IMR-90 (cell line): ENCODE measurements around the gene ACOXL. TPM values are rescaled to one million over a fixed set of nuclear protein-coding genes. Genes with fewer than 3 reads are reported as not detected.

ENCODE experiments used
- ATAC-seq: fragments of 200-7000 bp; cut with Tn5 transposase; 2 replicates; pipeline ENCODE4 v1.9.1; 2020; ENCODE audit warnings: low read depth, mild to moderate bottlenecking, moderate library complexity
- BruUV-seq: library from RNA; stranded (reverse); fragments of 400-500 nt; replicated peaks from 2 replicates; lab custom pipeline; 2021; lab: Mats Ljungman, UMichigan
- CTCF ChIA-PET: fragments of 300-600 bp; formaldehyde crosslinking; extraction: SDS; loops from one replicate; lab custom pipeline; 2021; ENCODE audit warnings: antibody characterized with exemption; lab: Yijun Ruan, JAX
- POLR2A ChIA-PET: fragments of 300-600 bp; sonication (Branson Sonifier 250); formaldehyde crosslinking; loops from one replicate; lab custom pipeline; 2022; ENCODE audit warnings: antibody characterized with exemption; ENCODE audit not compliant: unreplicated experiment; lab: Charles Lee
- DNase-seq: peaks from one replicate; pipeline ENCODE4 v3.0.0; 2013
- H2AFZ ChIP-seq: replicated peaks from 2 replicates; pipeline ENCODE3; 2013; ENCODE audit warnings: low read length, mild to moderate bottlenecking; ENCODE audit not compliant: poor library complexity
- H2AK5ac ChIP-seq: 2 replicates; pipeline ENCODE4 v1.6.1; 2013; ENCODE audit warnings: low read depth, low read length, inconsistent platforms
- H2AK9ac ChIP-seq: replicated peaks from 2 replicates; pipeline ENCODE3; 2013; ENCODE audit warnings: mild to moderate bottlenecking, low read depth, low read length, moderate library complexity; ENCODE audit not compliant: poor library complexity
- H2BK120ac ChIP-seq: 2 replicates; pipeline ENCODE4 v1.6.1; 2013; ENCODE audit warnings: low read depth, low read length, inconsistent platforms
- H2BK15ac ChIP-seq: 3 replicates; pipeline ENCODE4 v1.6.1; 2013; ENCODE audit warnings: low read depth, low read length, inconsistent platforms
- H2BK20ac ChIP-seq: 2 replicates; pipeline ENCODE4 v1.6.1; 2013; ENCODE audit warnings: low read depth, mild to moderate bottlenecking, inconsistent platforms, low read length, moderate library complexity
- H2BK5ac ChIP-seq: 2 replicates; pipeline ENCODE4 v1.6.1; 2013; ENCODE audit warnings: mild to moderate bottlenecking, low read depth, low read length, inconsistent platforms; ENCODE audit not compliant: poor library complexity, severe bottlenecking
- H3K14ac ChIP-seq: replicated peaks from 2 replicates; pipeline ENCODE4 v1.6.1; 2013; ENCODE audit warnings: low read depth, low read length, inconsistent platforms
- H3K18ac ChIP-seq: 2 replicates; pipeline ENCODE4 v1.6.1; 2013; ENCODE audit warnings: low read depth, low read length, control low read depth
- H3K23ac ChIP-seq: 2 replicates; pipeline ENCODE4 v1.6.1; 2013; ENCODE audit warnings: low read depth, low read length, inconsistent platforms
- H3K27ac ChIP-seq: 2 replicates; pipeline ENCODE4 v1.5.1; 2013; ENCODE audit warnings: mild to moderate bottlenecking, control low read depth, low read length; ENCODE audit not compliant: insufficient read depth
- H3K27me3 ChIP-seq: 2 replicates; pipeline ENCODE4 v1.6.1; 2013; ENCODE audit warnings: low read length; ENCODE audit not compliant: control insufficient read depth, insufficient read depth
- H3K36me3 ChIP-seq: 2 replicates; pipeline ENCODE4 v1.6.1; 2013; ENCODE audit warnings: low read length, mixed read lengths; ENCODE audit not compliant: control insufficient read depth, insufficient read depth
- H3K4ac ChIP-seq: 2 replicates; pipeline ENCODE4 v1.6.1; 2013; ENCODE audit warnings: low read depth, low read length, inconsistent platforms
- H3K4me1 ChIP-seq: 2 replicates; pipeline ENCODE4 v1.6.1; 2013; ENCODE audit warnings: low read length, mixed read lengths; ENCODE audit not compliant: control insufficient read depth, insufficient read depth
- H3K4me2 ChIP-seq: 2 replicates; pipeline ENCODE4 v1.6.1; 2013; ENCODE audit warnings: low read depth, mild to moderate bottlenecking, control low read depth, low read length, moderate library complexity
- H3K4me3 ChIP-seq: 2 replicates; pipeline ENCODE4 v1.5.1; 2013; ENCODE audit warnings: low read depth, mild to moderate bottlenecking, control low read depth, low read length, moderate library complexity; ENCODE audit not compliant: insufficient read depth
- H3K56ac ChIP-seq: 2 replicates; pipeline ENCODE4 v1.6.1; 2013; ENCODE audit warnings: low read length, inconsistent platforms; ENCODE audit not compliant: insufficient read depth; ENCODE audit errors: extremely low read depth
- H3K79me1 ChIP-seq, 2 experiments: 2 replicates each; pipeline ENCODE4 v1.6.1; 2013; ENCODE audit warnings: low read length in 2 of 2, inconsistent platforms in 1 of 2, low read depth in 1 of 2
- H3K9ac ChIP-seq: 2 replicates; pipeline ENCODE4 v1.6.1; 2013; ENCODE audit warnings: low read depth, low read length, control low read depth
- H3K9me1 ChIP-seq: 2 replicates; pipeline ENCODE4 v1.6.1; 2013; ENCODE audit warnings: low read length, inconsistent platforms; ENCODE audit not compliant: insufficient read depth
- H3K9me3 ChIP-seq: 2 replicates; pipeline ENCODE4 v1.6.1; 2013; ENCODE audit warnings: low read length; ENCODE audit not compliant: control insufficient read depth, insufficient read depth
- H4K20me1 ChIP-seq: 2 replicates; pipeline ENCODE4 v1.6.1; 2013; ENCODE audit warnings: low read length, inconsistent platforms; ENCODE audit not compliant: insufficient read depth
- H4K5ac ChIP-seq: 2 replicates; pipeline ENCODE4 v1.6.1; 2013; ENCODE audit warnings: mild to moderate bottlenecking, low read depth, low read length, control low read depth
- H4K8ac ChIP-seq, 2 experiments: 2 replicates each; pipeline ENCODE4 v1.6.1; 2013; ENCODE audit warnings: low read depth in 2 of 2, low read length in 2 of 2, control low read depth in 1 of 2, inconsistent platforms in 1 of 2
- H4K91ac ChIP-seq: 2 replicates; pipeline ENCODE4 v1.6.1; 2013; ENCODE audit warnings: low read depth, low read length, inconsistent platforms; ENCODE audit not compliant: insufficient read depth
- MAFK ChIP-seq: IDR thresholded peaks from 2 replicates; pipeline ENCODE4 v1.6.1; 2012; ENCODE audit warnings: low read depth, low read length, improper control_type of control experiment
- WGBS, 2 experiments: methylation state at CpG; one replicate each; pipeline versions ENCODE4 v1.1.5 to v1.1.7; 2013; ENCODE audit warnings: missing lambda C conversion rate in 2 of 2; ENCODE audit not compliant: insufficient read length in 1 of 2; ENCODE audit errors: extremely low coverage in 2 of 2; 5-methylcytosine and 5-hydroxymethylcytosine counted together
- dilution Hi-C: fragments of 300-500 bp; cut with HindIII; formaldehyde crosslinking; loops from one replicate; pipeline ENCODE4 v1.14.3; 2018; ENCODE audit warnings: low sequenced_read_pairs; ENCODE audit not compliant: unreplicated experiment
- in situ Hi-C: fragments of 300-500 bp; cut with MboI; formaldehyde crosslinking; loops from 3 replicates; pipeline ENCODE4 v1.14.3; 2019; ENCODE audit warnings: low sequenced_read_pairs, inconsistent platforms, mixed read lengths
- intact Hi-C: fragments of 100-400 bp; cut with micrococcal nuclease; formaldehyde crosslinking; loops from 2 replicates; pipeline ENCODE4 v1.10.0; 2022
- polyA plus RNA-seq, 3 experiments: library from polyadenylated mRNA; depleted of rRNA; stranded (reverse); fragments of >200 nt; gene quantifications; 2 replicates each; pipeline ENCODE4 v1.2.3, GENCODE V29; 2012; ENCODE audit warnings: low replicate concordance in 1 of 3
- total RNA-seq: library from RNA; depleted of rRNA; stranded (reverse); fragments of >200 nt; gene quantifications from 2 replicates; pipeline ENCODE4 v1.2.3, GENCODE V29; 2012

The ACOXL gene
- total and polyA plus RNA-seq, 2 of the 4 experiments (the other 2 are of a cell fraction) = not detected

GRCh38 chr2:110748489-110748867, 16.1 kb downstream of the ACOXL start:
- H4K8ac ChIP-seq = no peak overlapping the region
- no peak overlapping the region for H3K4me2 ChIP-seq
- no peaks in the 10 kb centered on the region for H3K79me1 ChIP-seq
- H2AFZ ChIP-seq = no peak overlapping the region
- no peak overlapping the region for H3K56ac ChIP-seq
- no peak overlapping the region for H3K23ac ChIP-seq
- TF ChIP-seq MAFK = no peak
- BruUV-seq = no TSS peak
- H2BK20ac ChIP-seq = no peak overlapping the region
- peak; percentile 11 for DNase-seq
- no peak overlapping the region for H2AK9ac ChIP-seq
- no peak overlapping the region for H2BK120ac ChIP-seq
- dilution Hi-C loops (no loop called here), in situ Hi-C loops (no loop called here), intact Hi-C loops (no loop called here)
- no peaks in the 10 kb centered on the region for H3K36me3 ChIP-seq
- ATAC-seq = no peak
- POLR2A ChIA-PET = no interaction called here
- peaks cover 50% of the 10 kb centered on the region for H3K27me3 ChIP-seq
- no peaks in the 10 kb centered on the region for H3K9me1 ChIP-seq
- H2BK5ac ChIP-seq = no peak overlapping the region
- H4K5ac ChIP-seq = no peak overlapping the region
- H3K18ac ChIP-seq = no peak overlapping the region
- no peaks in the 10 kb centered on the region for H3K9me3 ChIP-seq
- H4K20me1 ChIP-seq = no peaks in the 10 kb centered on the region
- no peak overlapping the region for H3K9ac ChIP-seq
- no peak overlapping the region for H4K91ac ChIP-seq
- WGBS, 2 experiments = 13% methylated on average over 3 of the region's 6 CpGs; no CpG with 5 or more reads in 1 of the 2 experiments
- no peaks in the 10 kb centered on the region for H3K4me1 ChIP-seq
- no peak overlapping the region for H3K4ac ChIP-seq
- no peak overlapping the region for H3K27ac ChIP-seq
- no peak overlapping the region for H3K4me3 ChIP-seq
- H3K14ac ChIP-seq = no peak overlapping the region
- H2BK15ac ChIP-seq = no peak overlapping the region
- H2AK5ac ChIP-seq = no peak overlapping the region
- CTCF ChIA-PET = no interaction called here
